ENCODE data around the gene ABCD1.
"Not testable (repeated sequence)": the region's sequence is repeated elsewhere in the genome, so short reads cannot be mapped to it uniquely, and the experiment has no call there.

Gene ABCD1

GRCh38 chrX:153694256-153694655, 30.4 kb upstream of the ABCD1 start:
- DNase-seq (ENCODE audit: low read depth, low spot score) = not testable (repeated sequence)

GRCh38 chrX:153694687-153695270, 29.9 kb upstream of the ABCD1 start:
- DNase-seq (ENCODE audit: low read depth, low spot score) = no peak

GRCh38 chrX:153696100-153696499, 28.6 kb upstream of the ABCD1 start:
- no peak for DNase-seq (ENCODE audit: low read depth, low spot score)

- DNase-seq (ENCODE audit: low read depth, low spot score) = not testable (repeated sequence)
Measured at GRCh38 chrX:153696538-153696937, 28.1 kb upstream of the ABCD1 start.

GRCh38 chrX:153696986-153697722, 27.5 kb upstream of the ABCD1 start:
- not testable (repeated sequence) for DNase-seq (ENCODE audit: low read depth, low spot score)

GRCh38 chrX:153697924-153698865, 26.5 kb upstream of the ABCD1 start:
- DNase-seq (ENCODE audit: low read depth, low spot score) = no peak

- DNase-seq (ENCODE audit: low read depth, low spot score) = not testable (repeated sequence)
Measured at GRCh38 chrX:153699210-153699783, 25.4 kb upstream of the ABCD1 start.

- DNase-seq (ENCODE audit: low read depth, low spot score) = not testable (repeated sequence)
Measured at GRCh38 chrX:153699784-153700371, 24.8 kb upstream of the ABCD1 start.

- no peak for DNase-seq (ENCODE audit: low read depth, low spot score)
Measured at GRCh38 chrX:153700376-153700945, 24.2 kb upstream of the ABCD1 start.

GRCh38 chrX:153700967-153701366, 23.7 kb upstream of the ABCD1 start:
- no peak for DNase-seq (ENCODE audit: low read depth, low spot score)

GRCh38 chrX:153701706-153702105, 22.9 kb upstream of the ABCD1 start:
- DNase-seq (ENCODE audit: low read depth, low spot score) = no peak

GRCh38 chrX:153702336-153703035, 22.2 kb upstream of the ABCD1 start:
- no peak for DNase-seq (ENCODE audit: low read depth, low spot score)

- no peak for DNase-seq (ENCODE audit: low read depth, low spot score)
Measured at GRCh38 chrX:153703036-153703370, 21.7 kb upstream of the ABCD1 start.

- DNase-seq (ENCODE audit: low read depth, low spot score) = no peak
Measured at GRCh38 chrX:153704021-153704526, 20.6 kb upstream of the ABCD1 start.

GRCh38 chrX:153704631-153705402, 19.8 kb upstream of the ABCD1 start:
- DNase-seq (ENCODE audit: low read depth, low spot score) = not testable (repeated sequence)

- DNase-seq (ENCODE audit: low read depth, low spot score) = not testable (repeated sequence)
Measured at GRCh38 chrX:153705403-153706060, 19.1 kb upstream of the ABCD1 start.

GRCh38 chrX:153706799-153707198, 17.9 kb upstream of the ABCD1 start:
- DNase-seq (ENCODE audit: low read depth, low spot score) = no peak

GRCh38 chrX:153707406-153707805, 17.2 kb upstream of the ABCD1 start:
- no peak for DNase-seq (ENCODE audit: low read depth, low spot score)

GRCh38 chrX:153708415-153708814, 16.2 kb upstream of the ABCD1 start:
- DNase-seq (ENCODE audit: low read depth, low spot score) = no peak

All from activated naive CD8-positive, alpha-beta T cell treated with anti-CD3 and anti-CD28 coated beads, Interleukin-2, amount 50 U/mL, for 16 hours (primary cell).